NCI-H2107 treated with DMSO at 0.1 percent for 48 hours (cell line): Measurements from ENCODE around the gene CCDC186.
"Not testable (repeated sequence)": the region's sequence is repeated elsewhere in the genome, so short reads cannot be mapped to it uniquely, and the experiment has no call there.

Source experiments
- DNase-seq: peaks from one replicate; lab custom pipeline; 2025; ENCODE audit not compliant: unreplicated experiment; lab: John Stamatoyannopoulos, UW

Gene CCDC186

DNA sequence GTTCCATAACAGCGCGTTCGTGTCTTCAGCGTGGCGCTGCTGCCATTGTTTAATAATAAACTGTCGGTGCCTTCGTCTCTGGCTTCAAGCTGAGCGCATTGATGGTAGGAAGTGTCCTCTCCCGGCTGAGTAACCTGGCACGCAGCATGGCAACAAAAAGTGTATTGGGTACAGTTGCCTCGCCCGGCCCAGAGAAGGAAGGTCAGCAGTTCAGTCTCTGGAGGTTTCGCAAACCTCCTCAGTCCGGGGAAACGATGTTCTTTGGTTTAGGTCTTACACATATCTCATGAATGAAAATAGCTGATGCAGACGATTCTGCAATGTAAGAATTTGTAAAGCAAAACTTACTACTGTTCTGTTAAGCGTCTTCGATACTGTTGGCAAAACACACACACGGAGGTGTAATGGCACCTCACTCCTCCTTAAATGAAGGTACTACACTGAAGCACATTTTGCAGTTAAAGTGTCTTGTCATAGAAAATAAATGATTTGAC is 739 bp upstream of the CCDC186 start:
- peak; percentile 10 for DNase-seq

DNA sequence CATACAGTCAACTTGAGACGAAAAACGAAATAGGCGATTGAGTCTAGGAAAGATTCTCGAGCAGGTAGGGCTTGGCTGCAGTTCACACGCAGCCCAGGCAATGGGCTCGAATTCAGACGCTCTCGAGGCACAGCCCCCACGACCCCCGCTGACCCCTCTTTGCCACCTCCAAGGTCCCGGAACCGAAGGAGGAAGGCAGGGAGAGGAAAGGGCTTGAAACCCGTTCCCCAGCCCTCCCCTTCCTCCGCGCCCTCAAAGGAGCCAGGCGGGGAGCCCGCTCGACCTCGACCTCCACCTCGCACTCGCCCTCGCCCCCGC is 441 bp downstream of the CCDC186 start:
- no peak for DNase-seq

DNA sequence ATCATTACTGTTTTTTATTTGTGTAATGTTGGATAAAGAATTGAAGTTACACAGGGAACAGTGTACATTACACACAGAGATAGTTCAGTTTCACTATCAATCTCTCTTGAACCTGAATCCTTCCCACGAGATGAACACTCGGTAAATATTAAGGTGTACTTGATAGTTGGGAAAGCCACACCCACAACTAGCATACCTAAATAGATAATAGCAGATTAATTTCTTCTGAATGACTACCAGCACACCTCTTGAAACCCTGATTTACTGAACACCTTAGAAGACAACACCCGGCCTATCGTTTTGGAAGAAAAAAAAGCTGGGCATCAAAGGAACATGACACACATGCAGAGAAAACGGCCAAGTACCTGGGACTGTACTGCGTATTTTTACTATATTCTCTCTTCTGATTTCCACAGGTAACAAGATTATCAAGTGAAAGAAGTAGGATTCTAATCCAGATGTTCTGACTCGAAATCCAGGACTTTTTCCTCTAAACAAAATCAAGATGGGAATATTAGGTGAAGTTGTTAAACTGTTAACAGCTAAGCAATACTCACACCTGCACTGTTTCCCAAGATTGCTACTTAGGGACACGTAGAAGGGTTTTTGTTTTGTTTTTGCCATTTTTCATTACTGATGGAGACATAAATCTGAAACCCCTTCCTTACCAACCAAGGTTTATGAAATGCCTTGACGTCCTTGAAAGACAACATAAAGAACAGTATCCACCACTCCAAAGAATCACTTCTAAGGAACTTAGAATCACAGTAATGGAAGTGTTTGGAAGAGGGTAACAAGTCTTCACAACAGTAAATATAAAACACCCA is 1.0 kb downstream of the CCDC186 start:
- peak; percentile 10 for DNase-seq

DNA sequence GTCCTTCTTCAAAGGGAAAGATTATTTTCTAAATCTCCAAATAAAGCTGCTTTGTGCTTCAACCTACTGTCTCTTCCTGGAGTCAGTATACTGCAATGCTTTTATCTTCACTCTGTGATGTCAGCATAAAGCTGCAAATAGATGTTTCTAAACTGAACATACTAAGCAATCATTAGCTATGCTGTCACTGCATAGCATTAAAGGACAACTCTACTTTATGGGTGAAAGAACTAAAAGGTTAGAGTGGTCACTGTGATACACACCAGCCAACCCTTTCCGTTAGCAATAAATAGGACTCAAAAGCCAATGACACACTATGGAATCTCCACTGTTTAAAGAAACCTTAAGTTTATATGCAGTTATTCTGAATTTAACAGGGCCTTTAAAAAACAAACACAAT is 1.8 kb downstream of the CCDC186 start:
- DNase-seq = no peak

DNA sequence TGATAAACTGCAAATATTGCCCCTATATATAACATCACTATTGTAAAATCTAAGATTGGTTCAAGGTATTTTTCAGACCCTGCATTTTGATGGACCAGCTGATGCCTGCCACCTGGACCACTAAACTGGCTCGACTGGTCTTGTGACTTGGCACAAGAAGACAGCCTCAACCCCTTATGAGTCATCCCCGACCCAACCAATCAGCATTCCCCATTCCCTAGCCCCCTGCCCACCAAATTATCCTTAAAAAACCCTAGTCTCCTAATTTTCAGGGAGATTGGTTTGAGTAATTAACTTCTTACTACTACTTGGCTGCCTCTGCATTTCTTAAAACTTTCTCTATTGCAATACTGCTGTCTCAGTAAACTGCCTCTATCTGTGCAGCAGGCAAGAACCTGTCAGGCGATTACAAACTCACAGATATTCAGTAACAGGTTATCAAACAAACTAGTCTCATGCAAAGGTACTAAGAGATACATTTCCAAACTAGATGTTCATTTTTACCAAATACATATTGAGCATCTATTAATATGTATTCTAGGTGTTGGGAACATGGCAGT is 5.5 kb downstream of the CCDC186 start:
- DNase-seq = no peak

DNA sequence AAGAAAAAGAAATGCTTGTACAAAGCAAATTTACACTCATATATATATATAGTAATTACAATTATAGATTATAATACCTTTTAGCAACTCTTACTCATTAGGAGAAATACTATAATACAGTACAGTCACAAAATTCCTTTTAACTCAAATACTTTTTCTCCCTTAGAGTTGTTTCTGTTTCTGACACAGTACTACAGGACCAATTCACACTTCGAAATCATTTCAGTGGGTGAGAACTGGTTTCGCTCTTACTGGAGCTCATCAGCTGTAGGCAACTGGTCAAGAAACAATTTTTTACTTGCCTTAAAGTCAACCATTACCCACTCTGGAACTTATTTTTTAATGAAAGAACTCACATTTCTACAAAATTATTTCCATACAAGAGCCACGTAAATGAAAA is 6.0 kb downstream of the CCDC186 start:
- no peak for DNase-seq

- DNase-seq = no peak
Observed at GRCh38 chr10:114166494-114166893, 7.5 kb downstream of the CCDC186 start.

DNA sequence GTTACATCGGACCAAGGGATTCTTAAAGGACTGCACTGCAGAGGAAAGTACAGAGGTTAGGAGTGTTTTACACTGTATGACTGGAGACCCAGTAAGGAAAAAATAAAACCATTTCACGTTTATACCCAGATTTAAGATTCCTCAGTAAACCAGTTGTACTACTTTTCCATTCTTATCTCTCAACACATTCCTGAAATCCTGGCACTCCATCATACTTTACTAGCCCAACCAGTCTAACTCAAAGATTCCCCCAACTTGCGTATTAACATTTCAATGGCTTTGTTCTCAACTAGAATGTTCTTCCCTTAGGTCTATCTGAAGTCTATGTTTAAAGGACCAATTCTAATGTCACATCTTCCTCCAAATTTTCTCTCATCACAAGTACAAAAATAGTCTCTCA is 8.0 kb downstream of the CCDC186 start:
- DNase-seq = no peak

GRCh38 chr10:114163062-114163461 is 10.9 kb downstream of the CCDC186 start:
- no peak for DNase-seq

GRCh38 chr10:114157912-114158311 is 16.1 kb downstream of the CCDC186 start:
- DNase-seq = no peak

DNA sequence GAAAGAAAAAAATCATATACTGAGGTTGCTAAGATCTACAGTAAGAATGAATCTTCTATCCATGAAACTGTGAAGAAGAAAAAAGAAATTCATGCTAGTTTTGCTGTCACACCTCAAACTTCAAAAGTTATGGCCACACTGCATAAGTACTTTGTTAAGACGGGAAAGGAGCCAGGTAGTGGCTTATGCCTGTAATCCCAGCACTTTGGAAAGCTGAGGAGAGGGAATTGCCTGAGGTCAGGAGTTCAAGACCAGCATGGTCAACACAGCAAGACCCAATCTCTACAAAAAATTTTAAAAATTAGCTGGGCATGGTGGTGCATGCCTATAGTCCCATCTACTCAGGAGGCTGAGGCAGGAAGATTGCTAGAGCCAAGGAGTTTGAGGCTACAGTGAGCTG is 22.1 kb downstream of the CCDC186 start:
- no peak for DNase-seq

GRCh38 chr10:114151486-114151885 is 22.5 kb downstream of the CCDC186 start:
- DNase-seq = no peak

GRCh38 chr10:114149476-114149875 is 24.5 kb downstream of the CCDC186 start:
- DNase-seq = not testable (repeated sequence)

GRCh38 chr10:114143160-114143559 is 30.8 kb downstream of the CCDC186 start:
- no peak for DNase-seq

DNA sequence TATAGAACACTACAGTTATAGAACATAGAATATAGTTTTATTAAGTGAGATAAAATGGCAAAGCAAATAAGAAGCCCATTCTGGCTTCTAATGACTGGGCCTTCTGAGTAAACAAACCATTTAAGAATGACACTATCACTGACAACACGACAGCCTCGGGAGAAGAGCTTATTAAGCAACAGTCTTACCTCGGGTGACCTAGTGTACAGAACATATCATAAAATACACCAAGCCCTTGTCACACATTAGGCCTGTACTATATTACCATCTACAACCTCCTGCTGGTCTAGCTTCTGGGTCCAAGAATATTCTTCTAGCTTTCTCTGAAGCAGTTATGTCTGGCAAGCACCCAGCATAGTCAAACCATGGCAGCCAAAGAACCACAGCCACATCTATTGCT is 32.0 kb downstream of the CCDC186 start:
- DNase-seq = no peak

GRCh38 chr10:114140827-114141226 is 33.2 kb downstream of the CCDC186 start:
- not testable (repeated sequence) for DNase-seq

GRCh38 chr10:114140036-114140435 is 34.0 kb downstream of the CCDC186 start:
- DNase-seq = no peak

GRCh38 chr10:114138581-114138980 is 35.4 kb downstream of the CCDC186 start:
- no peak for DNase-seq

GRCh38 chr10:114135476-114135875 is 38.5 kb downstream of the CCDC186 start:
- no peak for DNase-seq

GRCh38 chr10:114131094-114131493 is 42.9 kb downstream of the CCDC186 start:
- no peak for DNase-seq

DNA sequence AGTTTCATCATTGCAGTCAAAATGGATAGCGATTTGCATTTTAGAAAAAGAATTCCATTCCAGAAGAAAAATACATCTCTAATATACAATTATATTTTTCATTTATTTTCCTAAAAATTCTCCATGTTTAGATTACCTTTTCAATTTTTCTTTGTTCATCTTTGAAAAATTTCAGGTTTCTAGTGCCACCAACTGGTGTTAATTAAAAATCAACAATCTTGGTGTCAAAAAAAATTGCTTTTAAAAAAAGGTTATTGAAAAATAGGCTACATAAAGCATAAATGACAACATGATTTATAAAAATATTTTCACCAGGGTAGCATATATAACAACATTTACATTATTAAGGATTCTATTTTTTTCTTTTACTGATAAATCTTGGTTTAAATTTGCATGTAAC is 53.0 kb downstream of the CCDC186 start:
- DNase-seq = no peak

DNA sequence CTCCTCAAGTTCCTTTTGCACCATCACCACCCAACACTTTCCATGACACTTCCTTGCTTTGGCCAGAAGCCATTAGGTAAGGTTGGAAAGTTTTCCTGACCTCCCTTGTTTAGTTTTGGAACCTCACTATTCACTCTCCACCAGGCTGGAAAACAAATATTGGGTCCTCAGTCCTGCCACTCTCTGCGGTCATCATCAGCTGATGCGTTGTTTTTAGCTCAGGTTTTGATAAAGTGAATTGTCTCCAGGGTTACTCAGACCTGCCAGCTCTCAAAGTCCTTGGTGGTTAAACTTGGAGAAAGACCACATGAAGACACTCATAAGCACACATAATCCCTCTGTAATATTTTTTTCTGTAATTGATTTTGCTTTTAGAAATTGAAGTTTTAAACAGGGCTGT is 55.5 kb downstream of the CCDC186 start:
- no peak for DNase-seq

- no peak for DNase-seq
Observed at GRCh38 chr10:114117728-114118127, 56.3 kb downstream of the CCDC186 start.
